GM18520 (cell line): ENCODE data around the gene COBL.

Experiments
- ATAC-seq: cut with Tn5 transposase; IDR thresholded peaks from one replicate; pipeline ENCODE4 v1.9.1; 2021; ENCODE audit not compliant: unreplicated experiment

The COBL gene

DNA sequence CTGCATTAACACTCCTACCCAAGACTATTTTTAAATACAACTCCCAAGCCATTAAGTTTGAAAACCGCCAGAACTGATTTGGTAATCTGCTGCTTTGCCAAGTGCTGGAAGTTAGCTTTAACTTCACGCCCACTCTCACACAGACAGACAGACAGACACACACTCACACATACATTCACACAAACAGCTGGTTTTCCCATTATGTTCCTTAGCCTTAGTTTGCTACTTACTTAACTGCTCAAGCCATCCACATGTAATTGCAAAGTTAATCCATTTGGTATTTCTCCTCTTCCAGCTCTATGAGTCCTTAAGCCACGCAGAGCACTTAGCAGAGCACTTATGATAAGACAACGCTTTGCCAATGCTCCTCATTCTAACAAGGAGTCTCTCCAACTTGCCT, 8.3 kb downstream of the COBL start:
- no peak for ATAC-seq

DNA sequence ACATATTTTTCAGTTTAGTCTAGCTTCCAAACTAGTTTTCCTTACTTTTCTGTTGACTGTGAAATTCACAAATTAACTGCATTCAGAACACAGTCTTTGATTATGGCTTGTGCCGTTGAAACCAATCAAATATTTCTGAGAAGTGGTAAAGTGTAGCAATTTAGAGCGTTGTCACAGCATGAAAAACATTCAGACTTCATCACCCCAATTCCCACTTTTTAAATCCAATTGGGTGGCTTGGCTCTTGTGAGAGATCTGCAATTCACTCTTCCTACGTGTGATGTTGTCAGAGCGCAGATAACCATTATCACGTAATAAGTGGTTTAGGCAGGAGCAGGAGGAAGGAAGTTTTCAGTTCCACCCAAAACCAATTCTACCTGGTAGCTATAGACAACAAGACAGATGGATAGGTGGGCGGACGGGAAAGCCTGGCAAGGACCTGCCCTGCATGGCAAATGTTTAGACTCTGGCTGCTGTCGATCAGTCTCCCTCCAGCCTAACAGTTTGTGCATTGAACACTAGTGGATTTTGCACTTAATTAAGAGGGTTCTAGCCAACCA, 8.9 kb downstream of the COBL start:
- no peak for ATAC-seq

- ATAC-seq, result no peak
Measured at GRCh38 chr7:51306761-51307160, 9.8 kb downstream of the COBL start.

GRCh38 chr7:51304729-51305128, 11.9 kb downstream of the COBL start:
- ATAC-seq, result no peak

DNA sequence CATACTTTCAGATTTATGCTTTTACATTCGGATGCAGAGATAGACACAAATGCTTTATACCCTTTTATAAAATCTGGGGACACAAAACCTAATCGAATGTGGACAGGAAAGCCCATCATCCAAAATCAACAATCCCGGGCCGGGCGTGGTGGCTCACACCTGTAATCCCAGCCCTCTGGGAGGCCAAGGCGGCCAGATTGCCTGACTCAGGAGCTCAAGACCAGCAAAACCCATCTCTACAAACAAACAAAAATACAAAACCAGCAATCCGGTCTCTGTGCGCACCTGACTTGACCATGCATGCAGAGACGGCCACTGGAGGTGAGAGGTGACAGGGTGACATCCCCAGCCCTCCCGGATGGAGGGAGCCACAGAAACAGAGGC, 13.5 kb downstream of the COBL start:
- no peak for ATAC-seq

DNA sequence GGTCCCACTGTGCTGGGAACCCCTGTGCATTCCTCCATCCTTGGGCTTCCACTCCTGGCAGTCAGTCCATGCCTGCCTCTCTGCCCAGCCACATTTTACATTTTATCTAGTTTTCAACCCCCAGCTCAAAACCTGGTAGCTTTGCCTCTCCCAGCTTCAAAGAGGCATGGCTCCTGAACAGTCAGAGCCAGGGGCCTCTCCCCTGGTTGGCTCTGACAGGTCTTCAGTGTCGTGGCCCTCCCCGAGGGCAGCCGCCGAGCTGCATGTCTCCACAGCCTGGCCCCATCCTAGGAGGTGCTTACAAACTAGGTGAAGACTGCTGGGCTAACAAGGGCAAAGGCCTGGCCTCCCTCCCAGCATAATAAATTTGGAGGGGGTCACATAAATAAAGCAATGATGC, 14.8 kb downstream of the COBL start:
- ATAC-seq, result no peak

DNA sequence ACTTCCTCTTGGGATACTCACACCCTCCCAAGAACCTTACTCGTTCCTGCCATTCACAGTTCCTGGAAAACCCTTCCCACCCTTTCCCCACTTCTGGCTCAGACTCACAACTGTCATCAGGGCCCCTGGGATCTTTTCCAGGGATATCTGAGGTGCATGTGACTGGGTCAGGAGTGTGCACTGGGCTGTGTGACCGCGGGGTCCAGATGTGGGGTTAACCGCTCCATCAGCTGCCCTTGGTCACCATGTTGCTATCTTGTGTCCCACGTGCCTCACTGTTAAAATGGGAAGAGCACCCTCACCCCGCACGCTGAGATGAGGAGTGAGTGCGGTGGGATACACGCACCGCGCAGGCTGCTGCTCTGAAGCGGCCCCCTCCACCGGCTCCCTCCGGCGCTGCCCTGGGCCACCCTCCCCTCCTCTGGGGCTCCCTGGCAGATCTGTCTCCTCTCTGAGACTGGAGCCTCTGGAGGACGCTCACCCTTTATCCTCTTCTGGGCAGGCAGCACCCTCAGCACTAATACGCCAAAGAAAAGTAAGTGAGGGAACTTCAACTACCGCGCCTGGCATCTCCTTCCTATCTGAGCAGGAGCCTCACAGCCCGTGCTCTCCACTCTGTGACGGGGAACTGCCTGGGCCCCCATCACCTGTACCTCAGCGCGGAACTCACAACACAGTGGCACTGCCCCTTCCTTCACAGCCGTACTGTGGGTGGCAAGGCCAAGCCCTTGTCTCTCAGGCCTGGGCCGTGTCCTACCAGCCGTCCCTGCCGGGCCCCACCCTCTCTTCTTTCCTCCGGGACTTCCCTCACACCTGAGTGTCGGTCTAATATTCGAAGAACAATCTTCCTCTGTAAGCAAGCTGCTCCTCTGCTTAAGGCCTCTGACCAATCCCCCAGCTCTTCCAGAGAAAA, 15.6 kb downstream of the COBL start:
- no peak for ATAC-seq

DNA sequence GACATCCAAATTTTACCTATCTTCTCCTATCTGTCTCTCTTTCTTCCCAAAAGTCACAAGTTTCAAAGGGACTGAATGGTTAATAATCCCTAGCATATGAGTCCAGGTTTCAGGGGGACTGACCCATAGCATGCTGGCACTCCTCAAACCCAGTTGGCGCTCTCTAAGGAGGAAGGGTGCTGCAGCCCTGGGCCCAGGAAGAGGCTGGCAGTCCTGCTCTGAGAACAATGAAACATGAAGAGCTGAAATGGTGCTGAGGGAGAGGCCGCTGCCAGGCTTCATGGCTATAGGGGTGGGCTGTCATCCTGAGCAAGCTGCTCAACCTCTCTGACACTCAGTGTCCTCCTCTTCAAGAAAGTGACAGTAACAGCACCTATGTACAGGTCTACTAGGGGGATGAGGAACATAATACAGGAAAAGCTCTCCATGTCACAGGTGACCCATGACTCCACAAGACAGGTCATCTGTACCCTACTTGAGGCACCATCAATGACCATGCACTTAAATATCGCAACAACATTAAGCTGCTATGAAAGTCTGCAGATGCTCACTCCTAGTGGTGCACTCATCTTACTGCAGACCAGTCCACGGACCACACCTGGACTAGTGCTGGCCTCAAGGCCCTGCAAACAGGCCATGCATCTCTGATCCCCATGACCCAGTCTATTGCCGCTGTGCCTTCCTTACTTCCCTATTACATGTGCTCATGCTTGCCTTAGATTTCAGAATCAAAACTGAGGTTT, 17.0 kb downstream of the COBL start:
- ATAC-seq, result no peak

- no peak for ATAC-seq
Measured at GRCh38 chr7:51298912-51299311, 17.7 kb downstream of the COBL start.

DNA sequence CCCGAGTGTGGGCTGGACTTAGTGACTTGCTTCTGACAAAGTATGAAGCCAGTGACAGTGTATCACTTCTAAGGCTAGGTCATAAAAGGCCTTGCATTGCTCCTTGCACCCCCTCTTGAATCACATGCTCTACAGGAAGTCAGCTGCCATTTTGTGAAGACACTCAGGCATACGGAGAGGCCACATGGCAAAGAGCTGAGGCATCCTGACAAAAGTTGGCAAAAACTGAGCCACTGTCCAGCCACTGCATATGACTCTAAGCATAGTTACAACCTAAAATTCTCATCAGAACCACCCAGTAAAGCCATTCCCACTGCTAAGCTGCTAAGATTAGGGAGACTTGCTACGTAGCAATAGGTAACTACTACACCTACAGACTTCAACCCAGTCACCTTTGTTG, 18.6 kb downstream of the COBL start:
- ATAC-seq, result no peak

- no peak for ATAC-seq
Measured at GRCh38 chr7:51295440-51296245, 21.0 kb downstream of the COBL start.

DNA sequence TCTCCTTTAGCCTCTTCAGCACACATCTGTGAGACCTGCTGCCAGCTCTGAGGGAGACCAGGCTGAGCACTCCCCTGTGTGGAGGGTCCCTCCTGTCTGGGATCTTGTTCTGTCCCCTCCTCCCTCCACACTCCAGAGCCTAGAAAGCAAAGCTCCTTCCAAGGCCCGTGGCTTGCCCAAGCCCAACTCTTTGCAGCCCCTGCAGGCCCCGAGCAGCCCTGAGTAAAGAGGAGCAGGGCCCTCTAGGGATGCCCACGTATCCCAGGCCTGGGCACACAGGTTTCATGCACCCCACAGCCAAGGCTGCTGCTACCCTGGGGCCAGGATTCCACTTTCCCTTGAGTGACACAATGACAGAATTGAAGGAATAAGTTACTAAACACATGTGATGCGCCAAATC, 24.0 kb downstream of the COBL start:
- no peak for ATAC-seq

- no peak for ATAC-seq
Measured at GRCh38 chr7:51290702-51291540, 25.7 kb downstream of the COBL start.

DNA sequence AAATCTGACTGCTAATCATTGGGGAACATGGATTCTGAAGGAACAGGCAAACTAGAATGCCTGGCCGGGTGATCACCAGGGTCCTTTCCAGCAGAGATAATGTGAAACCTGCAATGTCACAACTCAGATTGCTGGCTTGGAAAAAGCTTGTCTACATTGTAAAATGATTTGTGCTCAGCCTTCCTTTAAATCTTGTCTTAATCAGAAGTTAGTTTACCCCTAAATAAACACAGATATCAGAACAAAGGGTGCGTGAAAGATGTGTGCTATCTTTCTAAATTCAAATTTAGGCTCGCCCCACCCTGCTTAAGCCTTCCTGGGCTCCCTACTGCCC, 26.3 kb downstream of the COBL start:
- ATAC-seq, result no peak

- no peak for ATAC-seq
Measured at GRCh38 chr7:51289623-51290303, 26.8 kb downstream of the COBL start.

DNA sequence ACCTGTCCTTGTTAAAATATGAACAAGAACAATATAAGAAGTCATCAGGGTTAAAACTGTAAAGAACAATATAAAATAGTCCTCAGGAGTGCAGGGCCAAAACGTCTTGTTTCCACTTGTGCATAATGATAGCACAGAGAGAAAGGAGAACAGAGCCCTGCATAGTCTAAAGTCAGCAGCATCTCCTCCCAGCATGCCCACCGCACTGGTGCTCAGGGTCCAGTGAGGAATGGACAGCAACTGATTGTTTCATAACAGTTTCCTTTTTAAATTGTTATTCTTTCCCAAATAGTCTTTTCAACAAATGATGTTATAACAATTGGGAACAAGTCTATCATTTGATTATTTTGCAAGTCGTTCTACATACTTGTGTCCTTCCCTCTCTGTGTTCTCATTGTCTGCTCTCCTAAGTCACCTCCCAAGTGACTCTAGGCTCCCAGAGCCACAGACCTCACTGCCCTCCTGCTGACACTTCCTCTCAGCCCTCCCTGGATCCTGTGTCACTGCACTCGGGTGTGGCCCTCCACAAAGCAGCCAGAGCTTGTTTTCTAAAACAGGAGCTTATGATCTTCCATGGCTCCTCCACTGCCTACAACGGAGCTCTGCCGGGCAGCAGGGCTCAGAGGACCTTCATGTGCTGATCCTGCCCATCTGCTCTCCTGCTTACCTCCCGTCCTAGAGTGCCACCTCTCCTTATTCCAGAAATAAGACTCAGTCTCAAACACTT, 27.6 kb downstream of the COBL start:
- ATAC-seq, result no peak

- ATAC-seq, result no peak
Measured at GRCh38 chr7:51286401-51286800, 30.2 kb downstream of the COBL start.

- no peak for ATAC-seq
Measured at GRCh38 chr7:51280156-51280555, 36.5 kb downstream of the COBL start.

- no peak for ATAC-seq
Measured at GRCh38 chr7:51279391-51280023, 37.1 kb downstream of the COBL start.
